ENCODE measurements around the gene AUNIP. TPM values are rescaled to one million over a fixed set of nuclear protein-coding genes. Genes with fewer than 3 reads are reported as not detected.

Gene AUNIP
- total RNA-seq, 2 experiments from 2014 or later: 8.8 to 10.3 TPM

- TF ChIP-seq CTCF (IDR thresholded peaks at IDR 0.05): no peak
- no peak for ATAC-seq
- Mint-ChIP-seq H3K4me1 (ENCODE audit: low read depth) (peaks cover 33% of the 10 kb centered on the region), H3K9me3 (no peaks in the 10 kb centered on the region), H3K27me3 (no peaks in the 10 kb centered on the region), H3K4me3 (no peak overlapping the region), H3K36me3 (ENCODE audit: low read depth) (peaks cover 64% of the 10 kb centered on the region), H3K27ac (no peak overlapping the region)
- ChIA-PET CTCF (interaction anchor here (1.0 to 20.0 kb wide), 3 partner anchors 65 to 97 kb away, joined by 3 to 417 read pairs (median 21); partner anchors contain the start of gene PAFAH2), POLR2A (interaction anchor here (0.9 to 15.7 kb wide), 9 partner anchors 12 to 95 kb away, joined by 3 to 160 read pairs (median 4); partner anchors contain the start of gene PAFAH2)
- intact Hi-C loops (cut with micrococcal nuclease): no loop called here
- no peak for DNase-seq
These were observed 43.2 kb upstream of the AUNIP start for GRCh38 chr1:25902462-25902861.

GRCh38 chr1:25900219-25900618, 41.0 kb upstream of the AUNIP start:
- ChIA-PET POLR2A (interaction anchor here (1.1 to 15.7 kb wide), 3 partner anchors 92 to 103 kb away, joined by 3 to 160 read pairs (median 3); partner anchors contain the start of gene PAFAH2), CTCF (interaction anchor here (1.4 to 20.0 kb wide), 2 partner anchors 16 to 99 kb away, joined by 5 to 417 read pairs; partner anchors contain the start of gene PAFAH2)
- Mint-ChIP-seq H3K27ac (no peak overlapping the region), H3K27me3 (no peaks in the 10 kb centered on the region), H3K4me1 (ENCODE audit: low read depth) (peaks cover 42% of the 10 kb centered on the region), H3K36me3 (ENCODE audit: low read depth) (peaks cover 66% of the 10 kb centered on the region), H3K4me3 (no peak overlapping the region), H3K9me3 (no peaks in the 10 kb centered on the region)
- TF ChIP-seq CTCF (IDR thresholded peaks at IDR 0.05): no peak
- DNase-seq: no peak
- no peak for ATAC-seq
- intact Hi-C loops (cut with micrococcal nuclease): no loop called here

- CTCF ChIA-PET: interaction anchor here (1.4 to 20.0 kb wide), 2 partner anchors 16 to 100 kb away, joined by 5 to 417 read pairs; partner anchors contain the start of gene PAFAH2
- H3K36me3 Mint-ChIP-seq (ENCODE audit: low read depth): peaks cover 61% of the 10 kb centered on the region
- DNase-seq (no peak), ATAC-seq (no peak)
- POLR2A ChIA-PET: interaction anchor here (1.1 to 15.7 kb wide), 3 partner anchors 98 to 227 kb away, joined by 3 to 160 read pairs (median 4); partner anchors contain the start of gene PAFAH2
- no peaks in the 10 kb centered on the region for H3K27me3 Mint-ChIP-seq
- H3K9me3 Mint-ChIP-seq: no peaks in the 10 kb centered on the region
- TF ChIP-seq CTCF (IDR thresholded peaks at IDR 0.05): no peak
- H3K27ac Mint-ChIP-seq: no peak overlapping the region
- intact Hi-C loops (cut with micrococcal nuclease): no loop called here
- peaks cover 41% of the 10 kb centered on the region for H3K4me1 Mint-ChIP-seq (ENCODE audit: low read depth)
- H3K4me3 Mint-ChIP-seq: no peak overlapping the region
These were observed 40.5 kb upstream of the AUNIP start for GRCh38 chr1:25899792-25900191.

GRCh38 chr1:25898223-25899015, 39.2 kb upstream of the AUNIP start:
- ATAC-seq (no peak), DNase-seq (no peak)
- POLR2A ChIA-PET: interaction anchor here (0.6 to 15.7 kb wide), 14 partner anchors 10 to 228 kb away, joined by 3 to 160 read pairs (median 3); partner anchors contain the start of gene PAFAH2
- intact Hi-C loops (cut with micrococcal nuclease): no loop called here
- Mint-ChIP-seq H3K27ac (no peak overlapping the region), H3K9me3 (no peaks in the 10 kb centered on the region), H3K27me3 (no peaks in the 10 kb centered on the region), H3K4me1 (ENCODE audit: low read depth) (peaks cover 30% of the 10 kb centered on the region), H3K36me3 (ENCODE audit: low read depth) (peaks cover 49% of the 10 kb centered on the region), H3K4me3 (no peak overlapping the region)
- no peak for TF ChIP-seq CTCF (IDR thresholded peaks at IDR 0.05)
- CTCF ChIA-PET: interaction anchor here (1.5 to 20.0 kb wide), 2 partner anchors 101 to 112 kb away, joined by 3 to 417 read pairs; partner anchors contain the start of gene PAFAH2
